ENCODE data around the gene RABGEF1. TPM values are rescaled to one million over a fixed set of nuclear protein-coding genes. Genes with fewer than 3 reads are reported as not detected.
"Not testable (repeated sequence)": the region's sequence is repeated elsewhere in the genome, so short reads cannot be mapped to it uniquely, and the experiment has no call there.

The RABGEF1 gene
- total RNA-seq, 1 experiment from 2014 or later = 35.2 TPM

DNA sequence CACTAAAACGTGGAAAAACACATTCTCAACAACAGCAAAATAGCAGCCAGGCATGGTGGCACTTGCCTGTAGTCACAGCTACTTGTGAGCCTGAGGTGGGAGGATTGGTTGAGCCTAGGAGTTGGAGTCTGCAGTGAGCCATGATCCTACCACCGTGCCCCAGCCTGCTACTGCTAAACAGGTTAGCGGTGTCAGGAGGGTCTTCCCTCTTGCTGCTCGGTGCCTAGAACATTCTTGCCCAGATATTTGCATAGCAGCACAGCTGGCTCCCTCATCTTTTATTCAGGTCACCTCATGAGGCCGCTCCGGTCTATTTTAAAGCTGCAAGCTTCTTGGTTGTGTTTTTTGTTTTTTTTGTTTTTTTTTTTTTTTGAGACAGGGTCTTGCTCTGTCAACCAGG is 2.9 kb upstream of the RABGEF1 start:
- CTCF ChIA-PET = no interaction called here

DNA sequence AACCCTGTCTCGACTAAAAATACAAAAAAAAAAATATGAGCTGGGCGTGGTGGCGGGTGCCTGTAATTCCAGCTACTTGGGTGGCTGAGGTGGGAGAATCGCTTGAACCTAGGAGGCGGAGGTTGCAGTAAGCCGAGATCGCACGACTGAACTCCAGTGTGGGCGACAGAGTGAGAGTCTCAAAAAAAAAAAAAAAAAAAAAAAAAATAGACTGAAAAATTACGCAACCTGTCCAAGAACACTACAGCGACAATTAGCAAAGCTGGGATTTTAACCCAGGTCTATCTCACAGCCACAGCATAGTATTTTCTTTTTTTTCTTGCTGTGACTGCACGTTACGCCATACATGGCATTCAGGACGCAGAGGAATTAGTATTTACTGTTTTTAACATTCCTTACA is 1.1 kb upstream of the RABGEF1 start:
- Histone ChIP-seq H3K36me3 (ENCODE audit: low read depth) (no peaks in the 10 kb centered on the region), H3K4me2 (peak overlapping the region; percentile 84), H3K9me3 (ENCODE audit: insufficient read depth, low read depth) (no peaks in the 10 kb centered on the region), H3K27me3 (ENCODE audit: insufficient read depth, low read depth) (no peaks in the 10 kb centered on the region), H3K9me2 (ENCODE audit: insufficient read depth) (no peaks in the 10 kb centered on the region), H3K27ac (peak overlapping the region; percentile 62), H3F3A (ENCODE audit: insufficient read depth, low read depth) (peaks cover 11% of the 10 kb centered on the region), H3K79me2 (ENCODE audit: low read depth) (peaks cover 55% of the 10 kb centered on the region), H3K4me1 (replicated peaks; ENCODE audit: insufficient read depth) (peaks cover 13% of the 10 kb centered on the region; the same call in 1 of the 2 replicates), H3K4me3 (peak overlapping the region; percentile 71), H2AFZ (peak overlapping the region; percentile 76), H4K20me1 (ENCODE audit: insufficient read depth) (no peaks in the 10 kb centered on the region; the same call in 1 of the 2 replicates)
- ChIA-PET CTCF (interaction anchor here (0.6 to 0.7 kb wide), 3 partner anchors 182 to 410 kb away, joined by 3 to 9 read pairs (median 7); no protein-coding TSS in a partner anchor), POLR2A (ENCODE audit: unreplicated experiment) (interaction anchor here (0.6 to 0.8 kb wide), 4 partner anchors 105 to 1701 kb away, joined by 3 to 27 read pairs (median 6); no protein-coding TSS in a partner anchor)
- peak in 1 of 2 experiments; percentile 18 for DNase-seq
- intact Hi-C loops (cut with micrococcal nuclease; ENCODE audit: unreplicated experiment) = no loop called here
- no peak for TF ChIP-seq EZH2 (IDR thresholded peaks at IDR 0.05; ENCODE audit: low read depth)
- TF ChIP-seq, protein P1, sequence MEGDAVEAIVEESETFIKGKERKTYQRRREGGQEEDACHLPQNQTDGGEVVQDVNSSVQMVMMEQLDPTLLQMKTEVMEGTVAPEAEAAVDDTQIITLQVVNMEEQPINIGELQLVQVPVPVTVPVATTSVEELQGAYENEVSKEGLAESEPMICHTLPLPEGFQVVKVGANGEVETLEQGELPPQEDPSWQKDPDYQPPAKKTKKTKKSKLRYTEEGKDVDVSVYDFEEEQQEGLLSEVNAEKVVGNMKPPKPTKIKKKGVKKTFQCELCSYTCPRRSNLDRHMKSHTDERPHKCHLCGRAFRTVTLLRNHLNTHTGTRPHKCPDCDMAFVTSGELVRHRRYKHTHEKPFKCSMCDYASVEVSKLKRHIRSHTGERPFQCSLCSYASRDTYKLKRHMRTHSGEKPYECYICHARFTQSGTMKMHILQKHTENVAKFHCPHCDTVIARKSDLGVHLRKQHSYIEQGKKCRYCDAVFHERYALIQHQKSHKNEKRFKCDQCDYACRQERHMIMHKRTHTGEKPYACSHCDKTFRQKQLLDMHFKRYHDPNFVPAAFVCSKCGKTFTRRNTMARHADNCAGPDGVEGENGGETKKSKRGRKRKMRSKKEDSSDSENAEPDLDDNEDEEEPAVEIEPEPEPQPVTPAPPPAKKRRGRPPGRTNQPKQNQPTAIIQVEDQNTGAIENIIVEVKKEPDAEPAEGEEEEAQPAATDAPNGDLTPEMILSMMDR (conservative IDR thresholded peaks at IDR 0.05) = no peak
- BruUV-seq (replicated peaks) = no TSS peak

More for the DNA sequence above, 2.9 kb upstream of the RABGEF1 start:
- POLR2A ChIA-PET (ENCODE audit: unreplicated experiment) = interaction anchor here (0.7 kb wide), 1 partner anchor 571 kb away, joined by 8 read pairs; no protein-coding TSS in a partner anchor
- H3K36me3 ChIP-seq (ENCODE audit: low read depth) = no peaks in the 10 kb centered on the region
- H3K27ac ChIP-seq = no peak overlapping the region
- TF ChIP-seq, protein P1 (conservative IDR thresholded peaks at IDR 0.05) = no peak
- TF ChIP-seq EZH2 (IDR thresholded peaks at IDR 0.05; ENCODE audit: low read depth) = no peak
- H3K4me1 ChIP-seq (replicated peaks; ENCODE audit: insufficient read depth) = peaks cover 11% of the 10 kb centered on the region; the same call in 1 of the 2 replicates
- H3K9me2 ChIP-seq (ENCODE audit: insufficient read depth) = no peaks in the 10 kb centered on the region
- H3K9me3 ChIP-seq (ENCODE audit: insufficient read depth, low read depth) = no peaks in the 10 kb centered on the region
- H3K4me3 ChIP-seq = no peak overlapping the region
- DNase-seq = no peak
- peaks cover 37% of the 10 kb centered on the region for H3K79me2 ChIP-seq (ENCODE audit: low read depth)
- peaks cover 11% of the 10 kb centered on the region for H3F3A ChIP-seq (ENCODE audit: insufficient read depth, low read depth)
- no peaks in the 10 kb centered on the region; the same call in 1 of the 2 replicates for H4K20me1 ChIP-seq (ENCODE audit: insufficient read depth)
- H3K4me2 ChIP-seq = no peak overlapping the region
- BruUV-seq (replicated peaks) = no TSS peak
- no peaks in the 10 kb centered on the region for H3K27me3 ChIP-seq (ENCODE audit: insufficient read depth, low read depth)
- intact Hi-C loops (cut with micrococcal nuclease; ENCODE audit: unreplicated experiment) = no loop called here
- no peak overlapping the region for H2AFZ ChIP-seq

DNA sequence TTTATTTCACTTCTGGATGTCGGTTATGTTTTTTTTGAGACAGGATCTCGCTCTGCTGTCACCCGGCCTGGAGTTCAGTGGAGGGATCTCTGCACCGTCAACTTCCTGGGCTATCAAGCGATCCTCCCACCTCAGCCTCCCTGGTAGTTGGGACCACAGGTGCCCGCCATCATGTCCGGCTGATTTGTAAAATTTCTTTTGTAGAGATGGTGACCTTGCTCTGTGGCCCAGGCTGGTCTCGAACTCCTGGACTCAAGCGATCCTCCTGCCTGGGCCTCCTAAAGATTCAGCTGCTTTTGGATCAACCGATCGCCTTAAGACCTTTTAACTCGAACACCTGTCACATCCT is 606 bp upstream of the RABGEF1 start:
- DNase-seq = no peak
- ChIA-PET CTCF (interaction anchor here (0.6 kb wide), 2 partner anchors 182 to 411 kb away, joined by 3 to 7 read pairs; no protein-coding TSS in a partner anchor), POLR2A (ENCODE audit: unreplicated experiment) (interaction anchor here (0.6 to 0.8 kb wide), 4 partner anchors 105 to 1702 kb away, joined by 3 to 27 read pairs (median 5); no protein-coding TSS in a partner anchor)
- no peak for TF ChIP-seq EZH2 (IDR thresholded peaks at IDR 0.05; ENCODE audit: low read depth)
- TF ChIP-seq, protein P1 (conservative IDR thresholded peaks at IDR 0.05) = no peak
- no peaks in the 10 kb centered on the region for H3K9me2 ChIP-seq (ENCODE audit: insufficient read depth)
- H3K4me2 ChIP-seq = peak overlapping the region; percentile 84
- H3K4me1 ChIP-seq (replicated peaks; ENCODE audit: insufficient read depth) = peaks cover 13% of the 10 kb centered on the region; the same call in 1 of the 2 replicates
- peak overlapping the region; percentile 76 for H2AFZ ChIP-seq
- no peaks in the 10 kb centered on the region for H3K27me3 ChIP-seq (ENCODE audit: insufficient read depth, low read depth)
- H3K36me3 ChIP-seq (ENCODE audit: low read depth) = no peaks in the 10 kb centered on the region
- H3K79me2 ChIP-seq (ENCODE audit: low read depth) = peaks cover 60% of the 10 kb centered on the region
- peaks cover 11% of the 10 kb centered on the region for H3F3A ChIP-seq (ENCODE audit: insufficient read depth, low read depth)
- intact Hi-C loops (cut with micrococcal nuclease; ENCODE audit: unreplicated experiment) = loop anchor here (2.0 to 5.0 kb wide), 2 partner anchors 57 to 257 kb away; partner anchors contain the start of genes SBDS and TYW1
- peak overlapping the region; percentile 62 for H3K27ac ChIP-seq
- TSS peak; percentile 86 for BruUV-seq (replicated peaks)
- H4K20me1 ChIP-seq (ENCODE audit: insufficient read depth) = no peaks in the 10 kb centered on the region; the same call in 1 of the 2 replicates
- H3K9me3 ChIP-seq (ENCODE audit: insufficient read depth, low read depth) = no peaks in the 10 kb centered on the region
- peak overlapping the region; percentile 71 for H3K4me3 ChIP-seq

DNA sequence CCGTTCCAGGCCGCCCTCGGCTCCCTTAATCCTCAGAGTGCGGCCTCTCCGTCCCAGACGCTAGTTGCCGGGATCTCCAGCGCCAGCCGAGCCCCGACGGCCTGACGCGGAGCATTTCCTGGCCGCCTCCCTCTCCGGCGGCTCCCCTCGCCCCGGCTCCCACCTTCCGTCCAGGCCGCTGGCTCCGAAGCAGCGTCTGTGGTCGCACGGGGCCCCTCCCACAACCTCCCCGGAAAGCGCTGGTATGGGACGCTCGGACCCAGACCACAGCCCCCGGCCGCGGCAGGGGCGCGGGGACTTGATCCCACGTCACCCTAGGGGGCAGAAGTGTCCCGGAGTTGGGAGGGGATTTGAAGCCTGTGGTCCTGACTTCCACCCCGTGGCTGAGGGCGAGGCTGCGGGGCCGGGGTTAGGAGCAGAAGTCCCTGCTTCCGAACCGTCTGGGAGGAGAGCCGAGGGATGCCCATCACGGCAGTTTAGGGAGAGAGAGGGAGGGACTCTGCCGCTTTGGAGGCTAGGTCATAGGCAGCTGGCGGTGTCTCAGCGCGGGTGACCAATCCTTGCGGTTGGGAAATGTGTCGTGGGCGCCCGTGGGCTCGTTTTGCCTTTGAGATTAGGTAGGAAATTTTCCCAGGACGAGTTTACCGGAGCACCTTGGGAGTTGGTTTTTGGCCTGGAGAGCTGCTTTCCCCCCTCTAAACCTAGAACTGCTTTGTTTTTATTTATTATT is 612 bp downstream of the RABGEF1 start:
- intact Hi-C loops (cut with micrococcal nuclease; ENCODE audit: unreplicated experiment) = loop anchor here (2.0 to 5.0 kb wide), 2 partner anchors 58 to 256 kb away; partner anchors contain the start of genes SBDS and TYW1
- peak in 1 of 2 experiments; percentile 44 for DNase-seq
- H4K20me1 ChIP-seq (ENCODE audit: insufficient read depth); H3K9me2 ChIP-seq (ENCODE audit: insufficient read depth); CTCF ChIA-PET; H3K27me3 ChIP-seq (ENCODE audit: insufficient read depth, low read depth); H3K36me3 ChIP-seq (ENCODE audit: low read depth); H3K9me3 ChIP-seq (ENCODE audit: insufficient read depth, low read depth): not testable (repeated sequence)
- H3K4me1 ChIP-seq (replicated peaks; ENCODE audit: insufficient read depth) = peaks cover 13% of the 10 kb centered on the region; the same call in 1 of the 2 replicates
- peak overlapping the region; percentile 76 for H2AFZ ChIP-seq
- BruUV-seq (replicated peaks) = TSS peak; percentile 34
- POLR2A ChIA-PET (ENCODE audit: unreplicated experiment) = interaction anchor here (0.5 to 0.6 kb wide), 3 partner anchors 57 to 689 kb away, joined by 3 to 6 read pairs (median 4); no protein-coding TSS in a partner anchor
- H3F3A ChIP-seq (ENCODE audit: insufficient read depth, low read depth) = peaks cover 11% of the 10 kb centered on the region
- H3K4me2 ChIP-seq = peak overlapping the region; percentile 84
- H3K79me2 ChIP-seq (ENCODE audit: low read depth) = peaks cover 72% of the 10 kb centered on the region
- peak overlapping the region; percentile 71 for H3K4me3 ChIP-seq
- peak overlapping the region; percentile 62 for H3K27ac ChIP-seq

All from PC-9 (cell line).